Activated CD4-positive, alpha-beta T cell treated with anti-CD3 and anti-CD28 coated beads, Interleukin-2, Interleukin-4, amounts not matched to agents 100 ng/mL and 50 ng/mL, durations not matched to agents 16 hours and 8 hours (primary cell): ENCODE results near the gene CRYAA.

Experiments
- DNase-seq: peaks from one replicate; pipeline ENCODE4 v3.0.0-alpha.2; 2020; ENCODE audit warnings: low spot score

Gene CRYAA

DNA sequence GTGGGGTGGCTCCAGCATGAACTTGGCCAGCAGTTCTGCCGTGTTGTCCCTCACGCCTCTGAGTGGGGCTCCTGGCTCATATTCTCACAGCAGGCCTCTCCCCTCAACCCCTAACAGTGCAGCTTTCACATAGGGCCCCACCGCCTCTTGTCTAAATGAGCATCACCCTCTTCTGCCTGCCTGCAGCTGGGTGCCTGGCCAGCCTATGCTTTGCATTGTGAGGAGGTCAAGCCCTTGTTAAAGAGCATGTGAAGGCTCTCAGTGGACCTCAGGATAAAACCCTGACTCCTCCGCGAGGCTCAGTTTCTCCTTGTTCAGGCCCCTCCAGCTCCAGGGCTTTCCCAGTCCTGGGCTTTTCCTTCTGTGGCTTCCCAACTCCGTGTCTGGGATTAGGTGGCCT lies 34.8 kb downstream of the CRYAA start:
- no peak for DNase-seq

DNA sequence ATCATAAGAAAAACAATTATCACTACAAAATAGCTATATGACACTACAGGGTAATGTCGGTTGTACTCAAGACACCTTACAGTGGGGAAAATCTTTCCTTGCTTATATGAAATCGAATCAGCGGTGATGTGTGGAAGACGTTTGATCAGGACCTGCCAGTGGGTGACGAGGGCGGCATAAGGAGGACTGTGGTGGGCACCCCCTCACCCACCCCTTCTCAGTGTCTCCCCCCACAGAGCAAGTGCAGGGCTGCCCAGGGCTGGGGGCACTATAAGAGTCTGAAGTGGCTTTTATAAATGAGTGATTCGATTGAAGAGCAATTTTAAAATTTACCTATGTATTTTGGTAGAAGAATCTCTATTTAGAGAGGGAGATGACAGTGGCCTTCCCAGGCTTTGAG lies 35.8 kb downstream of the CRYAA start:
- DNase-seq: no peak

DNA sequence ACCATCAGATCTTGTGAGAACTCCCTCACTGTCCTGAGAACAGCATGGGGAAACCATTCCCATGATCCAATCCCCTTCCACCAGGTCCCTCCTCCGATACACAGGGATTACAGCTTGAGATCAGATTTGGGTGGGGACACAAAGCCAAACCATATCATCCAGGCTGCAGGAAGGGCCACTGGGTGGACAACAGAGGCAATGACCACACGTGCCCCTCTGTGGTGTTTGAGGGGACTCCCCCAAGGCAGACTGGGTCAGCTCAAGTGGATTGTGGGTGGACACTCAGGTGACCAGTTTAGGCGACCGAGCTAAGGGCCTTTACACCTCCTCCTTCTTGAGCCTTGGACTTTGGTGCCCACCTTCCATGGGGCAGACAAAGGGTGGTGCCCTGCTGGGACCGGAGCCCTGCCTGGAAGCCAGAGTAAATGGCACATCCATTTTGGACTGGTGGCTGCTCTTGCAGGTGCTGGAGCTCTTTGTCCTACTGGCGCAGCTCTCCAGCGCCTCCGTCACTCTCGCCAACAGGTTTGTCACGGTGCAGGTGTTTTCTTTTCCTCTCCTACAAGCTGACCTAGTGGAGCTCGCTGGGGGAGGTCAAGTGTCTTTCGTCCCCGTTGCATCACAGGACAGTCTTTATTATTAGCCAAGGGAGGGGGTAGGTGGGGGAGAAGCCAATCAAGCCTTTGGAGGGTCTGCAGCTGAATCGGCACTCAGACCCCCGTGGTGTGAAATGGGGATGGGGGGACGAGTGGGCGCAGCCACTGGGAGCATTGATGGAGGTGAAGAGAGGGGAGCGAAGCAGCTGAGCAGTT lies 37.6 kb downstream of the CRYAA start:
- no peak for DNase-seq

DNA sequence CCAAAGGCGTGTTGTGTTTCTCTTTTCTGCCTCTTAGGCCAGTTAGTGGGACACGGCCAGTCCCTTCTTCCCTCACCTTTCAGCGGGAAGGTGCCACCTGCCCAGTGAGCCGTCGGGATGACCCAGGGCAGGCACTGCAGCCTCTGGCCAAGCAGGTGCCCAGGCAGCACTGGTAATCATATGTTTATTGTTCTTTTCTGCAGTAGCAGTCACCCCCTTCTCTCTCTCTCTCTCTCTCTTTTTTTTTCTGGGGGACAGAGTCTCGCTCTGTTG lies 38.2 kb downstream of the CRYAA start:
- no peak for DNase-seq

DNA sequence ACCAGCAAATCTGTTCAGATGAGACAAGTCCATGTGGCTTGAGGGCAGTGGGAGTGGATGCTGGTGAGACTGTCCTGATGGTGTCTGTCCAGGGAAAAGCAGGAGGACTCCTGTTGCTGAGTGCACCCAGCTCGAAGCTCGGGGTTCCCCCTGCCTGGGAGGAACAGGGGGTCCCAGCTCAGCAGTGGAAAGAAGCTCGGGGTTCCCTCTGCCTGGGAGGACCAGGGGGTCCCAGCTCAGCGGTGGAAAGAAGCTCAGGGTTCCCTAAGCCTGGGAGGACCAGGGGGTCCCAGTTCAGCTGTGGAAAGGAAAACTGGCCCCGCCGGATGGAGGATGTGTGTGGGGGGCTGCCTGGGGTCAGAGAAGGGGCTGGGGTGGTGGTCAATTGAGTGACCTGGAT lies 39.1 kb downstream of the CRYAA start:
- DNase-seq: no peak

DNA sequence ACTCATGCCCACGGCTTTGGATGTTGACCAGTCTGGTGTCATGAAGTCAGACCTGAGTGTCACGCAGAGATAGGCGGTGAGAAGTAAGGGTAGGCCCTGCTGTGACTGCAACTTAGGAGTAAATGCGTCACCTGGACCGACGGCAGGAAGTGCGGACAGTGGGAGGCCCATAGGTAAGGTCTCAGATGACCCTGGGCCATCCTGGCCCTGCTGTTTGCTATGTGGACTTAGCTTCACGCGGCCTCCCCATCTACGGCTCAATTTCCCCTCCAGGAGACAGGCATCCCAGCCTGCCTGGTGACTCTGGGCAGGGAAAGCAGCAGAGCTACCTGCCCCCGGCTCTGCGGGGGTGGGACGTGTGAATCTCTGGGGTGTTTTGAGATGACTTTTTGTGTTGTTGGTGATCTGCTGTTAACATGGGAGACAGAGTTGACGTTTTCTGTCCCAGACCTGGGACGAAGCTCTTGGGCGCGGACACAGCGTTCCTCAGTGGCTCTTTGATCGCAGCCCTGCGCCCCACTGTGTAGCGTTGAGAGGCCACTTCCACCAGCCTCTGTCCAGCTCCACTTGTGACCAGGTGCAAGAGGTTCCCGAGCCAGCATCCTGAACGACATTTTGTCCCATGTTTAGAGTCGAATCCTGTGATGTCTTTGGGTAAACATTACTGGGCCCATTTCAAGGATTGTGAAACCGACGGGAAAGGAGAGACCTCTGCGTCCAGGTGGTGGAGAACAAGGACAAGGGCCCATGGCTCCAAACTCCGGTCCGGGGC lies 39.9 kb downstream of the CRYAA start:
- no peak for DNase-seq

DNA sequence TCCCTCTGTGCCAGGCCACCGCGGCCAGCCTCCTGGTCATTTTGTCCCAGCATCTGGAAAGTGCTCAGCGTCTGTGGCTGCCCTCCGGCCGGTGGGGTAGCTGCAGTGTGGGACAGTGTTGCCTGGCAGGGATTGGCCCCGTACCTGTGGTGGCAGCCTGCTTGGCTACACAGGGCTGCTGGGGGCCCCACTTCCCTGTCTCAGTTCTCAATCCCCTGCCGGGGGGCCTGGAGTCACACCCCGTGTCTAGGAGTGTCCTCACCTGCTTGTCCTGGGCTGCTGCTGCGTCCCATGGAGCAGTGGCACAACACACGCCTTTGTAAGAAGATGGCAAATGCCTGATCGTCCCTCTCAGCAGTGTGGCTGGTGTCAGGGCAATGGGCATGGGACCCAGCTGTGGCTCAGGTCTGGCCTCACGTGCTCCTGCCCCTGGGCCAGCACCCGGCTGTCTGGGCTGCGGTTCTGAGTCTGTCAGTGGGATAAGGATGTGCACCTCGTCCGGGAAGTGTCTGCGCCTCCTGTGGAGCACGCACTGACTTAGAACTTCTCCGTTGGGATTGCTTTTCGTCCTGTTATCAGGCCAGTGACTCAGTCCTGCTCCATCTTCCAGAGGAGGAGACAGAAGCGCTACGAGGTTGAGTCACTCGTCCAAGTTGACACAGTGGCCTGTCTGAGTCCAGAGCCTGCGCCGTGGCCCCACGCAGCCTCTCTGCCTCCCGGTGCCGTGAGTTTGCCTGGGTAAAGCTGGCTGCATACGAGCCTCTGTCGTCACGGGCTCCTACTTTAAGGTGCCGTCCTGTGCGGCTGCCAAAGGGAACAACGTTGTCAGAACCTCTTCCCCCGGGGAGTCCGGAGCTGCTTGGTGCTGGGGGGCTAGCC lies 41.0 kb downstream of the CRYAA start:
- DNase-seq: no peak

DNA sequence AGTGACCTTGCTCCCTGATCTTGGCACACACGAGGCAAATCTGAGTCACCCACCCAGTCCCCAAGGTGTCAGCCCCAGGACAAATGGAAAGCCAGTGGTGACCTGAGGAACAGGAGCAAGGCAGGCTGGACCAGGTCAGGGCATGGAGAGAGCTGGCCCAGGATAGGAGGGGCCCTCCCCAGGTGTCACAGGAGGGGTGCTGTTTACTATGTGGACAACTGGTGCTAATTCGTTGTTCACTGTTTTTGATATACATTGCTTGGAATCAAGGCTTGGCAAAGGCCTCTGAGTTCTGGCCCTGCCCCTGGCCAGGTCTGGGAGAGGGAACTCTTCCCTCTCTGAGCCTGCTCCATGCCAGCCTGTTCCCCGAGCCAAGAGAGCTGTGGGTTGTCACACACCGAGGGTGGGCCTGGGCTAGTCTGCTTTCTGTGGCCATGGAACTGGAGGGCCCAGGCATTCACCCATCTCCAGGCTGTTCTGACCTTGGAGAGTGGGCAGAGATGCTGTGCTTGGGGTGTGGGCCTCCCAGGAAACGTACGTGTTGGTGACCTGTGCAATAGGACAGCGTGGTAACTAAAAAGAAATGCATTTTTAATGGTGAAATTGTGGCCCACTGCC lies 41.8 kb downstream of the CRYAA start:
- no peak for DNase-seq

DNA sequence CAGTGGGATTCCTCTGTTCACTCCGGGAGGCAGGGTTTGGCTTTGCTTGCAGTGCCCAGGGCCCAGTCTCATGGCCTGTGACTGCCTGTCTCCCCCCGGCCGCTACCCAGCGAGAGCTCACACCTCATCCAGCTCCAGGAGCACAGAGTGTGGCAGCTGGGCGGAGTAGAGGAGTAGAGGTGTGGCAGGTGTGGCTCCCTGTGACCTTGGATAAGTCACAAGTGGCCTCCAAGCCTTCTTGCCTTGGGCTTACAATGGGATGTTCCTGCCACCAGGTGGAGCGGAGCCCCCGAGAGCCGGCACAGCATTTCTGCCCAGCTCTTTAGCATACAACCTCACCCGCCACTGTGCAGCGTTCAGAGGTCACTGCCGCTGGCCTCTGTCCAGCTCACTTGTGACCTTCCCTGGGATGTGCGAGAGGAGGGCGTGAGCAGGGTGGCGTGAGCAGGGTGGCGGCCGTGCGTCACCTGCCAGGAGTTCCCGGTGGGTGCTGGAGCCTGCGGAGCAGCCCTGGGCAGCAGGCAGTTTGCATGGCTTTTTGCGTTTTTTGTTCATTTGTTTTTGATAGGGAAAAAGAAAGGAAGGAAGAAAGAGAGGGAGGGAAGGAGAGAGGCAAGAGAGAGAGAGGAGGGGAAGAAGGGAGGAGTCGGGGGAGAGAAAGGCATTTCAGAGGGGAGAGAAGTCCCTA lies 42.4 kb downstream of the CRYAA start:
- no peak for DNase-seq

DNA sequence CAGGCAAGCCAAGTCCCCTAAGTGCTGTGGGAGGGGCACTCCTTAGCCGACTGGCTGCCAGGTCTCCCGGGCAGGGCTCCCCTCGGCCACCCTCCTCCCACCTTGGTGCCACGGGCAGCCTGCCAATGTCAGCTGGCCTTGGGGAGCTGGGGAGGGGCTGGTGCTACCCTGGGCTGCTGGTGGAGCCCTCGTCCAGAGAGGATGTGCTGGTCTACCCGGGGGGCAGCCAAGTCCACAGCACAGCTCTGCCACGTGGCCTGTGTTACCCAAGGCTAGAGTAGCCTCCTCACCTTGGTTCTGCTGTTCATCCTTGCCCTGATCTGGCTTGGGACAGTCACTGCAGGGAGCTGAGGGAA lies 42.9 kb downstream of the CRYAA start:
- no peak for DNase-seq
